Mesenteric fat pad (tissue), 1 donor: ENCODE measurements around the gene COX11. TPM values are rescaled to one million over a fixed set of nuclear protein-coding genes. Genes with fewer than 3 reads are reported as not detected.

ENCODE experiments used
- DNase-seq: peaks from one replicate; pipeline ENCODE4 v3.0.0-alpha.2; 2020; ENCODE audit warnings: low spot score
- total RNA-seq: library from RNA; stranded (reverse); fragmentation: NEBNext Ultra II Directional; extraction: Animal tissue kit (Norgen Biotek cat#: 25700); gene quantifications from one replicate; pipeline ENCODE4 v1.2.1, GENCODE V29; 2021
- donor health status: DM: yes; HTN: yes; CAD: no.

Gene COX11
- total RNA-seq, 1 donor from 2014 or later: 40.4 TPM

DNA sequence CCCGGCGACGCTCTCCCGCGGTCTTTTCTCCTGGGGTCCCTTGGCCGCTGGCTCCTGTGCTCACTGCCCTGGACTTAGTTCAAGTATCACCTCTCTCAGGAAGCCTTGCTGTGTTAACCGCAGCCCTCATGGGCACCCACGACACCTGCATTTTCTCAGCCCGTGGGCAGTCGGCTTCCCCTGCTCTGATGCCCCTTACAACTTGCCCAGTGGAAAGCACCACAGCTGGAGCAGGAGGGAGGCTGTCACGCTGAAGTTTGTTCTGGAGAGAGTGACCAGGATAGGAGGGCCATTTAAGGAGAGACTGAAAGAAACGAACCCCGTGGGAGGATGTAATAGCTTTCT, 506 bp upstream of the COX11 start:
- no peak for DNase-seq

DNA sequence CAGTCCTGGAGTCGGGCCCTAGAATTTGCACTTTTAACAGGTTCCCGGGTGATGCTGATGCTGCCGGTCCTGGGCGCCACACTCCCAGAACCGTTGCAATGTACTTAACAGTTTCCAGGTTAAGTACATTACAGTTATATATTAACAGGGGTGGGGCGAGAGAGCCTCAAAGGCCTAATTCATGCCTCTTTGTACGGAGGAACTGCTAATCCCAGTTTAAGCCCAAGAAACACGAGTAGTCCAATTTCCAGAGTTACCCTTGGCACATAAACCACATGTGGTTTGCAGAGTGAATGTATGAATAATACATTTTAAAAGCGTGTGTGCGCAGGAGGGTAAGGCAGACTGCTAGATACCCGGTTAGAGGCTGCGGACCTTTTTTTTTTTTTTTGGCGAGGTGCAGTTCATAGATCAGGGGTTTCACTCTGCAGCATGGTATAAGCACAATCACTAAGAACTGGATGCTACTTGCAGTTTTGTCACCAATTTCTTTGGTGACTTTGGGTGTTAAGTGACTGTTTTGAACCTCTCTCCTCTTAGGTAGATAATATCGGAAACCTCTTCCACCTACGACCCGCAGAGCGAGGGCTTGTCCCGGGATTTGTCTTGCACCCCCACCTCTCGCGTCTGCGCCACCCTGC, 713 bp downstream of the COX11 start:
- DNase-seq: no peak

DNA sequence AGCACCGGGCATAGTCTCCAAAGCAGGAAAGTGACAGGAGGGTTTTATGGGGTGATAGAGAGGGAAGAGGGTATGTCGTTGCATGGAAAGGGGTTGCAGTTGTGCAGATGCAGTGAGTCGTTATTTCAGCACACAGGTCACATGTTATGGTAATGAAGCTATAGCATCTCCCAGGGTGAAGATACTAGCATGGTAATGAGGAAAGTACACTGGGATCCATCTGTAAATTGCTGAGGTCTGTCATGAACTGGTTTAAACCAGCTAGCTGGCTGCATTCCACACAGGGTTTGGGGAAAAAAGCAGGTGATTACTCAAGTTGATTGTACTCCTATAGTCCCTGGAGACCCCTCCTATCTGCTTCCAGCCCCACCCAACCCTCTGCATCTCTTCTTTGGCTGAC, 11.7 kb downstream of the COX11 start:
- no peak for DNase-seq

DNA sequence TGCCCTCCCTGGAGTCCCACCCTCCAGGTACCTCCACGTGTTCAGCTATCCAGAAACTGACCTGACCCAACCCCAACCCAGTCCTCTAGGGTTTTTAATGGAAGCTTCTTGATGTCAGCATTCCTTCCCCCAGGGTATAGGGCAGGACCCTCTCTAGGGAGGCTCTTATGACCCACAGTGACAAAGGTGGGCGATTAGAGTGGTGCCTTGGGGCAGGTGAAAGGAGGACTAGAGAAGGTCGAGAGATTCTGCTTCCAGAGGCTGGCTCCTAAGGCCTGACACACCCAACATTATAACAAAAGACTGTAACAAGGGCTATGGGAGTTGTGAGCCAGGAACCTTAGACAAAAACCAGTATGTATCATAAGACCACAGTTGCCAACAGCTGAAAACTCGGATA, 17.2 kb downstream of the COX11 start:
- no peak for DNase-seq

DNA sequence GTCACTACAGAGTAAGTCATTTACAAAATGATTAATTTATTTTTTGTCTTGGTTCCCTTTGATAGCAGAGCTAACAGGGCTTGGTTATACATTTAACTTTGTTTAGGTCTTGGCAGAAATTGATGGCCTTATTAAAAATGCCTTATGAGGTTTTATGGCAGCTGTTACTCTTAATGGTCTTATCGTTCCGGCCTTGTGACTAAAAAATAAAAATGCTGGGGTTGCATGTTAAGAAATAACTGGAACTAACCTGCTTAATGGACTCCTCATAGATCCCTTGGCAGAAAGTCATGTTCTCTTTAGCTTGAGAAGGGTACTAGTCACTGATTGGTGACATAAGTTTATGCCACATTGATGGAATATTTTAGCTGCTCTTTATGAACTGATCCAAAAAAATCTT, 18.3 kb downstream of the COX11 start:
- no peak for DNase-seq

DNA sequence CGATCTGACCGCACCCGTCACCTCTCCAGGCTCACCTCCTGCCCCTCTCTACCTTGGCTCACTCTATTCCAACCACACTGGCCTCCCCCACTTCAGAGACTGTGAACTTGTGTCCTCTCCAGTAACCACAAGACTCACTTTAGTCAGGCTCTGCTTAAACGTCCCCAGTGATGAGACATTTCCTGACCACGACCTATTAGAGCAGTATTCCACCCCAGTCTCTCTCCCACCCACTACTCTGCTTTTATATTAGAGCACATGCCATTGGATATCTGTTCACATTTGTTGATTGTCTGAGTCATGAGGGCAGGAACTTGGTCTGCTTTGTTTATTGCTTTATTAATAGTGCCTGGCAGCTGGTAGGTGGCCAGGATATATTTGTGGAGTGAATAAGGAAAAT, 20.1 kb downstream of the COX11 start:
- no peak for DNase-seq

DNA sequence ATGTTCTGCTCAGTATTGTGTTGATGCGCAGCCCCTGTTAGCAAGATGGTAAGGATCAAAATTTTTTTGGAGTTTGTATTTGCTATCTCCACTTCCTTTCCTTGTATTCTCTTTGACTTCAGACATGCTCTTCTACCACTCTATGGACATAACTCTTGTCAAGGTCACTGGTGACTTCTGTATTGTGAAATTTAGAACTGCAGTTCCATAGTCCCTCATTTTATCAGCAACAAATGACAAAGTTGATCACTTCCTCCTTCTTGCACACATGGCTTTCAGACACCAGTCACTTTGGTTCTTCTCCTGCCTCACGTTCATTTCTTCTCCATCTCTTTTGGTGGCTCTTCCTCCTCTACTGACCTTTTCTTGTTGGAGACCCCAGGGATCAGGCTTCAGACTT, 21.1 kb downstream of the COX11 start:
- no peak for DNase-seq

DNA sequence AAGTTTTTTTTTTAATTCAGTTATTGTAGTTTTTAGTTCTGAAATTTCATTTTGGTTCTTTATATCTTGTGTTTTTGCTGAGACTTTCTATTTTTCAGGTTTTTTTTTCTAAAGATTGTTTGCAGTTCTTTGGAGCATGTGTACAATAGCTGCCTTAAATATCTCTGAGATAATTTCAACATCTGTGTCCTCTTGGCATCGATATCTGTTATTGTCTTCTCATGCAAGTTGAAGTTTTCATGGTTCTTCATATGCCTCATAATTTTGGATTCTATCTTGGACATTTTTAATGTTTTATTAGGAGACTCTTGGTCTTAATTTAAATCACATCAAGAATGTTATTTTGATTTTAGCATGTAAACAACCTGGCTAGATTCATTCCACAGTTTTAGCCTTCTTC, 22.8 kb downstream of the COX11 start:
- no peak for DNase-seq

DNA sequence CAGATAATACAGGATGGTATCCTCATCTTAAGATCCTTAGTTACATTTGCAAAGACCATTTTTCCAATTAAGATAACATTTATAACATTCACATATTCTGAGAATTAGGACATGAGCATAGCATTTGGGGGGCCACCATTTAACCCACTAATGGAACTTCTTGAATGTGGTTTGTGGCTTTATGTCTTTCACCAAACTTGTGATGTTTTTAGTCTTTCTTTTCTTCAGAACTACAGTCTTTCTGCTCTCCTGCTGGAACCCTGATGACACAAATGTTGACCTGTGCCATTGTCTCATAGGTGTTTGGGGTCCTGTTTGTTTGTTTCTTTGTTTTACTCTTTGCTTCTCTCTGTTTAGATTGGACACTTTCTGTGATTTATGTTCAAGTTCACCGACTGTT, 23.2 kb downstream of the COX11 start:
- DNase-seq: no peak

DNA sequence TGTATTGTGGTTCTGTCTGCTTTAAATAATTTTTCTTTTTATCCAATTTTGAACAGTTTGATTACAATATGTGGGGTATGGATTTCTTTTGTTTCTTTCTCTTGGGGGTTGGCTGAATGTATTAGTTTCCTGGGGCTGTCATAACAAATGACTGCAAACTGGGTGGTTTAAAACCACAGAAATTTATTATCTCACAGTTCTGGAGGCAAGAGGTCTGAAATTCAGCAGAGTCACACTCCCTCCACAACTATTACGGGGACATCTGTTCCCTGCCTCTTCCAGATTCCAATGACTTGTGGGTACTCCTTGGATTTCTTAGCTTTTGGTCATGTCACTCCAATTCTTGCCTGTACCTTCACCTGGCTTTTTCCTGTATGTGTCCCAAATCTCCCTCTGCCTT, 23.7 kb downstream of the COX11 start:
- no peak for DNase-seq

DNA sequence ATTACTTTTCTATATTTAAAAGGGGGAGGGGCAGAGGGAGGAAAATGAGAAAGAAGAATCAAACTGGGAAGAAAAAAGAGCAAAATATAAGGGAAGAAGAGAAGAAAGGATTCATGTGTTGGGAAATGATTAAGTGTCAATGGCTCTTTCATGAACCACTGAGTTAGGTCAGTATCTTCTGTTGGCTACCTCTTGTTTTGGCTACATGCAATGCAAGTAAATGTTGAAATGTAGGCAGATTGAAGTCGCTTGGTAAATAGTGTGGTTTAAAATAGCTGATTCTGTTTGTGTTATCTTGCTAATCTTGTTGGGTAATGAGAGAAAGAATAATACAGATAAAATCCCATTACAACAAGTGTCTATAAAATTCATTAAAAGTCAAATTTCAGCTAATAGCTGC, 27.2 kb downstream of the COX11 start:
- DNase-seq: no peak

DNA sequence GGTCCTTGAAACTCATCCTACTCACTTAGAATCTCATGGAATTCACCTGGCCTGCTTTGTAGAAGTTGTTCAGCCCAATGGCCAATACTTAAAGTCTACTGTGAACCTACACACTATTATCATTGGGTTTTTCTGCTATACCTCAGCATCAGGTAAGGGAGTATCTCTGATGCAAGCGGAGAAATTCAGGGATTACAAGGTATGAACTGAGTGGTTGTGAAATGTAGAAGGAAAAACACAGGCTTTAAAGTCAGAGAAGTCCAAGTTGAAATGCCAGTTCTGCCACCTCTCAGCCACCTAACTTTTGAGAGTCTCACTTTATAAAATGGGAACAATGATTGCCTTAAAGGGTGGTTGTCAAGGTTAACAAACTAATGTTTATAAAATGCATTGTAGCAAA, 31.0 kb downstream of the COX11 start:
- DNase-seq: no peak

DNA sequence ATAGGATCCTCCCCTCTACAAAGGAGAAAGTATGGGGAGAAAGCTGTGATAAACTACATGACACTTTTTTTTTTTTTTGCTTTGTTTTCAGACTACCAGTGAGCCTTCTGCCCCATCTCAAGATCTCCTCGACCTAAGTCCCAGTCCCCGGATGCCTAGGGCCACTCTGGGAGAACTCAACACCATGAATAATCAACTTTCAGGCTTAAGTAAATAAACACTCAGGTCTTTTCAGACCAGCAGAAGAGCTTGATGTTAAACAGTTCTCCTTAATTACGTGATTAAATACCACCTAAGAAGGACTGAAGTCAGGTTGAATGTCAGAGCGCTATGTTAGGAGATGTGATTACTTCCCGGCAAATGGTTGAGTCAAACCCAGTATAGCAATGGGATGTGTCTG, 31.4 kb downstream of the COX11 start:
- no peak for DNase-seq

DNA sequence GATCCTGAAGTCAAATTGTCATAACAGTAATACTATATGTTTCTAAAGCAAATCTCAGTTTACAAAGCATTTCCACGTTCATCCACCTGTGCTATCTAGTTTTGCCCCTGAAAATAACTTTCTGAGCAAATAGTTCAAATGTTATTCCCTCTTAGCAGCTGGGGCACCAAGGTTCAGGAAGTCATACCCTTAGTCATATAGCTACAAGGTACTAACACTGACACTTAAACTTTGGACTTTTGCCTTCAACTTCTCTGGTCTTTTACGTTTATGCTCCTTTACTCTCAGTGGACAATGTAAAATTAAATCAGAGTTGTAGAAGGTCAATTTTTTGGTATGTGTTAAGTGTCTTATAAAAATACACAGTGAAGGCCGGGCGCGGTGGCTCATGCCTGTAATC, 33.0 kb downstream of the COX11 start:
- DNase-seq: no peak

DNA sequence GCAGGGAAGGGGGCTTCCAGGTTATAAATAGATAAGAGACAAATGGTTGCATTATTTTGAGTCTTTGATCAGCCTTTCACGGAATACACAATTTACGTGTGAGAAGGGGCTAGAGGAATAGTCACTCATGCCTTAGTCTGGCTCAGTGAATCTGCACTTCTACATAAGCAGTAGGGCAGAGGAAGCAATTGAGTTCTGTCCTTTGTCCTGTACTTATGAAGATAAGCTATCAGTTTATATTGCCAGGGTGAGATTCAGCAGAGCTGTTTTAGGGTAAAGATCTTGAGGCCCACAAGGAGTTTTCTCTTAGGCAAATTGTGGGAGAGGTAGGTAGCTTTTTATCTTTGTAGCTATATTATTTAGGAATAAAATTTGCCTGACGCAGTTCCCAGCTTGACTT, 34.5 kb downstream of the COX11 start:
- no peak for DNase-seq

DNA sequence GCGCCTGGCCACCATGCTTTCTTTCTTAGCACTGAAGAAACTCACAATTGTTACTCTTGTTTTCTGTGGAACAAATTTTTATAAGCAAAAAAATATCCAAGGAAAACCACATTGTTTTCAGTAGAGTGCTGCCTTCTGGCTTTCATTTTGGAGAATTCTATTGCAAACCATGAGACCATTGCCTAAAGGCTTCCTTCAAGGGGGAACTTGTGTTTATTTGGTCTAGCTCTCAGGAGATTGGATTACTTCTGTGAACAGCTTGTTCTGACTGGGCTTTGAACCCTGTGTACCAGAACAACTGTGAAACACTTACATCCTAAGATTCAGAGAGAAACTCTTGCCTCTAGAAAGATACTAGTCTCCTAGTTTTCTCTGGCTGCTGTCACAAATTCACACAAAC, 35.7 kb downstream of the COX11 start:
- DNase-seq: no peak

DNA sequence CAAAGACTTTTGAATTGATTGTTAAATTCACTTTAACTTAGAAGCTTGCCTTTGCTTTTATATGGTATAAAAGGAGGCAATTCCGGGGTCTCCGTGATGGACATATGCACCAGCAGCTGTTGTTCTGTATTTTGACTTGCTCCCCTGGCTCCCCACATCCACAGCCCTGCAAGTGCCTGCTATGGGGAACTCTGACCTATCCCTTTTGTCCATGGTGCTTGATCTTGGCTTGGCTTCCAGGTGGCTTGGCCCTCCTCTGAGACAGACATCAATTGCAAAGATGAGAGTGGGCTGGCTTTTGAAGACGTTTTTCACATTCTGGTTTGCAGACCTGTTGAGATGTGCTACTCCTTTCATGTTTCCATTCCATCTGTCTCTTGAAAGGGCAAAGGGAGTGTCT, 40.9 kb downstream of the COX11 start:
- DNase-seq: no peak

DNA sequence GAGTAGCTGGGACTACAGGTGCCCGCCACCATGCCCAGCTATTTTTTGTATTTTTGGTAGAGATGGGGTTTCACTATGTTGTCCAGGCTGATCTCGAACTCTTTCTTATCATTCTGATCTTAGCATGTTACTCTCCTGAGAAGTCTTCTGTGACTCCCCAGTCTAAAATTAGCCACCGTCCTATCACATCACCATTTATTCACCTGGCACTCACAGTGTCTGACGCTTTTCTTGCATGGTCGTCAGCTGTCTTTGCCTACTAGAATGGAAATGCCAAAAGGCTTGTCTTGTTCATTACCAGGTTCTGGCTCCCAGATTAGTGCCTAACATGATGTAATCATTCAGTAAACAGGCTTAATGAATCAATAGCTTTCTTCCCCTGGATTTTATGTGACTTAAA, 44.0 kb downstream of the COX11 start:
- DNase-seq: no peak

DNA sequence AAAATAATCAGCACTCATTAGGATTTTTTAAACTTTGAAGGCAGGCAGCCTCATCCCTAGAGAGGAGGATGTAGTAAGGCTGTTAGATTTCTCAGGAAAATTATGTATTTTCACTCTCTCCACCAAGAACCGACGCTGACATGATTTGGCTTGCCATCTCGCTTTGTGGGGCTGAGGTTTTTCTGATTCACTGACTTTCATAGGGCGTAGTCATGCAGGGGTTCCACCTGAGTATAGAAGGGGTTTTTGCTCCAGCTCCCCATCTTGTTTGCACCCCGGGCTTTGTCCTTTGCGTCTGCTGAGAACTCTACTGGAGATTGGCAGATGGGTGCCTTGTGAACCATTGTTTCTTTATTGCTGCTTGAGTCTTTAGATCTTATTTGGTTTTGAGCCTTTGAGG, 47.6 kb downstream of the COX11 start:
- no peak for DNase-seq

DNA sequence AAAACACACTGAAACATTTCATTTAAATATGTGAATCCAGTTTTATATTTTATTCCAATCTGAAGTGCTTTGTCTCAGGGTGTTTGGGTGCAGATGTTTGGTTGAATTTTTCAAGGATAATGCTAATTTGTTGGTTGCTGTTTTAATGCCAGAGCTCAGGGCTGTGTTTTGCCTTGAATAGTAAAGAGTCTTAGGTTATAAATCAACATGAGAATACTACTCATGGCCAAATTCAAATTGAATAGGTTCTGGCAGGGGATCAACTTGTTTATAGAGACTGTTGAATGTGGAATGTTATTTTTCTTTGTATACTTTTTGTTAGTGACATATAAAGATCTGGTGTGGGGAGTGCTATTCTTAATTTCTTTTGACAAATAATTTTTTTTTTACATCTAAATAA, 49.0 kb downstream of the COX11 start:
- DNase-seq: no peak

DNA sequence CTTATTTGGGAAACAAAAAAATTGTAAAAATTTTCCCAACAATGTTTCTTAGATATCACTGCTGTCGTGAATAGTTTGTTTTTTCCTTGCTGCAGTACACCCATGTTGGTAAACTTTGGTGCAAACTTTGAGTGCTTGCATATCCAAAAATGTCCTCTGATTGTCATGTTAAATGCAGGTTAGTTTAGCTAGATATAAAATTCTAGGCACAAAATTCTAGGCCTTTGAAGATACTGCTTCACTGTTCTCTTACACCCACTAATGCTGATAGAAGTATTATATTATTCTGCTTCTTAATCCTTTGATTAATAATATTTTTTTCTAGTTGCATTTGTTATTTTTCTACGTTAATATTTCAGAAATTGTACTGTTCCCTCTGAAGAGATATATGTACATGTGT, 51.7 kb downstream of the COX11 start:
- no peak for DNase-seq
